ENCODE measurements around the gene BRSK1. TPM values are rescaled to one million over a fixed set of nuclear protein-coding genes. Genes with fewer than 3 reads are reported as not detected.

The BRSK1 gene
- total RNA-seq, 1 donor from 2014 or later: 6.5 TPM

GRCh38 chr19:55341595-55342531 lies 58.1 kb downstream of the BRSK1 start:
- intact Hi-C loops (cut with DNase I): no loop called here
- Histone ChIP-seq H3K4me3 (peak overlapping the region in 1 of 2 donors; percentile 82), H3K27me3 (no peaks in the 10 kb centered on the region), H3K27ac (no peak overlapping the region), H3K9me3 (no peaks in the 10 kb centered on the region), H3K36me3 (peaks cover 13 to 18% of the 10 kb centered on the region in 2 donors), H3K4me1 (peaks cover 5 to 17% of the 10 kb centered on the region in 2 donors)
- DNase-seq (ENCODE audit: low spot score in 2 of 2): no peak
- TF ChIP-seq CTCF (IDR thresholded peaks at IDR 0.05): no peak

- H3K4me3 ChIP-seq: no peak overlapping the region
- H3K4me1 ChIP-seq: peaks cover 5 to 17% of the 10 kb centered on the region in 2 donors
- DNase-seq (ENCODE audit: low spot score in 2 of 2): no peak
- no peak for TF ChIP-seq CTCF (IDR thresholded peaks at IDR 0.05)
- no peaks in the 10 kb centered on the region for H3K9me3 ChIP-seq
- H3K36me3 ChIP-seq: peaks cover 13 to 25% of the 10 kb centered on the region in 2 donors
- intact Hi-C loops (cut with DNase I): no loop called here
- no peaks in the 10 kb centered on the region for H3K27me3 ChIP-seq
- no peak overlapping the region for H3K27ac ChIP-seq
Observed at GRCh38 chr19:55344444-55344843, 60.6 kb downstream of the BRSK1 start.

- no peaks in the 10 kb centered on the region for H3K27me3 ChIP-seq
- no peak for TF ChIP-seq CTCF (IDR thresholded peaks at IDR 0.05)
- no peak overlapping the region for H3K27ac ChIP-seq
- no peak overlapping the region for H3K4me3 ChIP-seq
- DNase-seq (ENCODE audit: low spot score in 2 of 2): no peak
- intact Hi-C loops (cut with DNase I): no loop called here
- H3K9me3 ChIP-seq: no peaks in the 10 kb centered on the region
- H3K4me1 ChIP-seq: peaks cover 4 to 14% of the 10 kb centered on the region in 2 donors
- peaks cover 13 to 25% of the 10 kb centered on the region in 2 donors for H3K36me3 ChIP-seq
Observed at GRCh38 chr19:55345101-55345817, 61.5 kb downstream of the BRSK1 start.

GRCh38 chr19:55345818-55346724 lies 62.3 kb downstream of the BRSK1 start:
- no peak for DNase-seq (ENCODE audit: low spot score in 2 of 2)
- no peaks in the 10 kb centered on the region for H3K9me3 ChIP-seq
- no peak for TF ChIP-seq CTCF (IDR thresholded peaks at IDR 0.05)
- intact Hi-C loops (cut with DNase I): no loop called here
- no peak overlapping the region for H3K4me3 ChIP-seq
- no peaks in the 10 kb centered on the region for H3K27me3 ChIP-seq
- H3K36me3 ChIP-seq: peaks cover 13 to 25% of the 10 kb centered on the region in 2 donors
- no peak overlapping the region for H3K27ac ChIP-seq
- peaks cover 0 to 6% of the 10 kb centered on the region in 2 donors for H3K4me1 ChIP-seq

All from ascending aorta (tissue), 2 donors.